ENCODE data around the gene KRT36.

KRT36 gene

GRCh38 chr17:41534899-41535546 is 45.3 kb upstream of the KRT36 start:
- no peaks in the 10 kb centered on the region for H3K27me3 ChIP-seq (ENCODE audit: insufficient read depth, insufficient read length)
- peaks cover 31% of the 10 kb centered on the region for H3K4me1 ChIP-seq (ENCODE audit: insufficient read depth, insufficient read length)
- H3K9ac ChIP-seq (ENCODE audit: insufficient read length, low read depth): no peak overlapping the region
- no peak for DNase-seq (ENCODE audit: low read depth, low spot score)
- no peak overlapping the region for H3K4me3 ChIP-seq (ENCODE audit: insufficient read length, low read depth)
- no peaks in the 10 kb centered on the region for H3K36me3 ChIP-seq (ENCODE audit: insufficient read depth, insufficient read length, low read length)
- H3K9me3 ChIP-seq (ENCODE audit: insufficient read depth, low read length): no peaks in the 10 kb centered on the region
- no peak for TF ChIP-seq YY1 (IDR thresholded peaks at IDR 0.05; ENCODE audit: insufficient read depth, insufficient read length)
- TF ChIP-seq ZNF274 (IDR thresholded peaks at IDR 0.05; ENCODE audit: low read depth, low read length): no peak
- TF ChIP-seq SUZ12 (IDR thresholded peaks at IDR 0.05; ENCODE audit: extremely low read depth, insufficient read depth, insufficient read length): no peak

GRCh38 chr17:41533613-41534012 is 43.9 kb upstream of the KRT36 start:
- no peak for DNase-seq (ENCODE audit: low read depth, low spot score)
- H3K36me3 ChIP-seq (ENCODE audit: insufficient read depth, insufficient read length, low read length): no peaks in the 10 kb centered on the region
- H3K9me3 ChIP-seq (ENCODE audit: insufficient read depth, low read length): no peaks in the 10 kb centered on the region
- peaks cover 32% of the 10 kb centered on the region for H3K4me1 ChIP-seq (ENCODE audit: insufficient read depth, insufficient read length)
- no peak overlapping the region for H3K4me3 ChIP-seq (ENCODE audit: insufficient read length, low read depth)
- no peak overlapping the region for H3K9ac ChIP-seq (ENCODE audit: insufficient read length, low read depth)
- TF ChIP-seq SUZ12 (IDR thresholded peaks at IDR 0.05; ENCODE audit: extremely low read depth, insufficient read depth, insufficient read length) (no peak), YY1 (IDR thresholded peaks at IDR 0.05; ENCODE audit: insufficient read depth, insufficient read length) (no peak), ZNF274 (IDR thresholded peaks at IDR 0.05; ENCODE audit: low read depth, low read length) (no peak)
- H3K27me3 ChIP-seq (ENCODE audit: insufficient read depth, insufficient read length): no peaks in the 10 kb centered on the region

- peaks cover 29% of the 10 kb centered on the region for H3K4me1 ChIP-seq (ENCODE audit: insufficient read depth, insufficient read length)
- H3K36me3 ChIP-seq (ENCODE audit: insufficient read depth, insufficient read length, low read length): no peaks in the 10 kb centered on the region
- H3K9ac ChIP-seq (ENCODE audit: insufficient read length, low read depth): no peak overlapping the region
- no peak for DNase-seq (ENCODE audit: low read depth, low spot score)
- no peak for TF ChIP-seq SUZ12 (IDR thresholded peaks at IDR 0.05; ENCODE audit: extremely low read depth, insufficient read depth, insufficient read length)
- TF ChIP-seq YY1 (IDR thresholded peaks at IDR 0.05; ENCODE audit: insufficient read depth, insufficient read length): no peak
- no peak for TF ChIP-seq ZNF274 (IDR thresholded peaks at IDR 0.05; ENCODE audit: low read depth, low read length)
- H3K4me3 ChIP-seq (ENCODE audit: insufficient read length, low read depth): no peak overlapping the region
- no peaks in the 10 kb centered on the region for H3K27me3 ChIP-seq (ENCODE audit: insufficient read depth, insufficient read length)
- H3K9me3 ChIP-seq (ENCODE audit: insufficient read depth, low read length): no peaks in the 10 kb centered on the region
Measured at GRCh38 chr17:41532947-41533570, 43.3 kb upstream of the KRT36 start.

- no peaks in the 10 kb centered on the region for H3K27me3 ChIP-seq (ENCODE audit: insufficient read depth, insufficient read length)
- H3K4me1 ChIP-seq (ENCODE audit: insufficient read depth, insufficient read length): peaks cover 23% of the 10 kb centered on the region
- TF ChIP-seq ZNF274 (IDR thresholded peaks at IDR 0.05; ENCODE audit: low read depth, low read length) (no peak), SUZ12 (IDR thresholded peaks at IDR 0.05; ENCODE audit: extremely low read depth, insufficient read depth, insufficient read length) (no peak), YY1 (IDR thresholded peaks at IDR 0.05; ENCODE audit: insufficient read depth, insufficient read length) (no peak)
- H3K9ac ChIP-seq (ENCODE audit: insufficient read length, low read depth): no peak overlapping the region
- H3K36me3 ChIP-seq (ENCODE audit: insufficient read depth, insufficient read length, low read length): peaks cover under 1% of the 10 kb centered on the region
- DNase-seq (ENCODE audit: low read depth, low spot score): no peak
- no peaks in the 10 kb centered on the region for H3K9me3 ChIP-seq (ENCODE audit: insufficient read depth, low read length)
- H3K4me3 ChIP-seq (ENCODE audit: insufficient read length, low read depth): no peak overlapping the region
Measured at GRCh38 chr17:41531993-41532392, 42.3 kb upstream of the KRT36 start.

GRCh38 chr17:41530062-41531048 is 40.6 kb upstream of the KRT36 start:
- no peak for DNase-seq (ENCODE audit: low read depth, low spot score)
- Histone ChIP-seq H3K4me1 (ENCODE audit: insufficient read depth, insufficient read length) (peaks cover 14% of the 10 kb centered on the region), H3K9me3 (ENCODE audit: insufficient read depth, low read length) (no peaks in the 10 kb centered on the region), H3K27me3 (ENCODE audit: insufficient read depth, insufficient read length) (no peaks in the 10 kb centered on the region), H3K36me3 (ENCODE audit: insufficient read depth, insufficient read length, low read length) (peaks cover 6% of the 10 kb centered on the region), H3K9ac (ENCODE audit: insufficient read length, low read depth) (no peak overlapping the region), H3K4me3 (ENCODE audit: insufficient read length, low read depth) (no peak overlapping the region)
- TF ChIP-seq ZNF274 (IDR thresholded peaks at IDR 0.05; ENCODE audit: low read depth, low read length): no peak
- TF ChIP-seq YY1 (IDR thresholded peaks at IDR 0.05; ENCODE audit: insufficient read depth, insufficient read length): no peak
- no peak for TF ChIP-seq SUZ12 (IDR thresholded peaks at IDR 0.05; ENCODE audit: extremely low read depth, insufficient read depth, insufficient read length)

GRCh38 chr17:41529491-41529915 is 39.8 kb upstream of the KRT36 start:
- no peak for DNase-seq (ENCODE audit: low read depth, low spot score)
- no peak overlapping the region for H3K4me3 ChIP-seq (ENCODE audit: insufficient read length, low read depth)
- no peak overlapping the region for H3K9ac ChIP-seq (ENCODE audit: insufficient read length, low read depth)
- H3K4me1 ChIP-seq (ENCODE audit: insufficient read depth, insufficient read length): peaks cover 12% of the 10 kb centered on the region
- peaks cover 15% of the 10 kb centered on the region for H3K36me3 ChIP-seq (ENCODE audit: insufficient read depth, insufficient read length, low read length)
- H3K27me3 ChIP-seq (ENCODE audit: insufficient read depth, insufficient read length): no peaks in the 10 kb centered on the region
- TF ChIP-seq YY1 (IDR thresholded peaks at IDR 0.05; ENCODE audit: insufficient read depth, insufficient read length) (no peak), ZNF274 (IDR thresholded peaks at IDR 0.05; ENCODE audit: low read depth, low read length) (no peak), SUZ12 (IDR thresholded peaks at IDR 0.05; ENCODE audit: extremely low read depth, insufficient read depth, insufficient read length) (no peak)
- no peaks in the 10 kb centered on the region for H3K9me3 ChIP-seq (ENCODE audit: insufficient read depth, low read length)

Data from NT2/D1 (cell line).